Prostate gland (tissue), 2 donors: ENCODE data around the gene SLC25A48. TPM values are rescaled to one million over a fixed set of nuclear protein-coding genes. Genes with fewer than 3 reads are reported as not detected.
A peak's percentile ranks its signal among the peaks of the same experiment; 100 is the strongest.

Experiments used
- DNase-seq: peaks from one replicate; pipeline ENCODE4 v3.0.0-alpha.2; 2019; ENCODE audit warnings: low spot score
- H3K27ac ChIP-seq, 2 donors: fragments of 200-600 bp; sonication (generic); 2 replicates each; pipeline ENCODE4 v1.5.1; 2017 to 2019
- H3K27me3 ChIP-seq: fragments of 200-600 bp; sonication (generic); replicated peaks from 2 replicates; pipeline ENCODE4 v1.5.1; 2019; ENCODE audit not compliant: insufficient read depth
- H3K36me3 ChIP-seq, 2 donors: fragments of 200-600 bp; sonication (generic); 1 replicate in 1 of 2; 2 replicates in 1 of 2; pipeline versions ENCODE4 v1.5.1 to v1.8.1; 2017 to 2019
- H3K4me1 ChIP-seq: fragments of 200-600 bp; sonication (generic); replicated peaks from 2 replicates; pipeline ENCODE4 v1.5.1; 2019
- H3K4me3 ChIP-seq, 2 donors: fragments of 200-600 bp; sonication (generic); 2 replicates each; pipeline ENCODE4 v1.5.1; 2017 to 2019
- H3K9me3 ChIP-seq: fragments of 200-600 bp; sonication (generic); 2 replicates; pipeline ENCODE4 v1.5.1; 2017
- POLR2A ChIP-seq: fragments of 450-650 bp; IDR thresholded peaks from one replicate; pipeline ENCODE4 v1.6.1; 2016; ENCODE audit warnings: antibody characterized with exemption, mild to moderate bottlenecking
- POLR2AphosphoS5 ChIP-seq: sonication (generic); formaldehyde crosslinking; IDR thresholded peaks from one replicate; pipeline ENCODE4 v1.6.1; 2017; ENCODE audit warnings: antibody characterized with exemption
- WGBS: methylation state at CpG from one replicate; pipeline ENCODE4 v1.1.5; 2018; 5-methylcytosine and 5-hydroxymethylcytosine counted together
- intact Hi-C: fragments of 100-400 bp; cut with DNase I; formaldehyde crosslinking; loops from one replicate; pipeline ENCODE4 v1.14.2; 2022
- total RNA-seq, 2 donors: library from RNA; depleted of rRNA; stranded (reverse); fragments of >200 nt; gene quantifications; one replicate each; pipeline ENCODE4 v1.1.0, GENCODE V29; 2016
- TF ChIP-seq, protein P1 (sequence below), 4 experiments: fragments of 200-600 bp in 2 of 4; fragments of 450-650 bp in 2 of 4; sonication (generic) in 2 of 4; IDR thresholded peaks; 1 replicate in 3 of 4; 2 replicates in 1 of 4; pipeline ENCODE4 v1.5.1; 2016 to 2019; ENCODE audit warnings: antibody characterized with exemption in 4 of 4, mild to moderate bottlenecking in 2 of 4, moderate library complexity in 2 of 4

Gene SLC25A48, protein sequence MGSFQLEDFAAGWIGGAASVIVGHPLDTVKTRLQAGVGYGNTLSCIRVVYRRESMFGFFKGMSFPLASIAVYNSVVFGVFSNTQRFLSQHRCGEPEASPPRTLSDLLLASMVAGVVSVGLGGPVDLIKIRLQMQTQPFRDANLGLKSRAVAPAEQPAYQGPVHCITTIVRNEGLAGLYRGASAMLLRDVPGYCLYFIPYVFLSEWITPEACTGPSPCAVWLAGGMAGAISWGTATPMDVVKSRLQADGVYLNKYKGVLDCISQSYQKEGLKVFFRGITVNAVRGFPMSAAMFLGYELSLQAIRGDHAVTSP
- total RNA-seq, result under 1 TPM; 0.77 to 0.85 TPM

DNA sequence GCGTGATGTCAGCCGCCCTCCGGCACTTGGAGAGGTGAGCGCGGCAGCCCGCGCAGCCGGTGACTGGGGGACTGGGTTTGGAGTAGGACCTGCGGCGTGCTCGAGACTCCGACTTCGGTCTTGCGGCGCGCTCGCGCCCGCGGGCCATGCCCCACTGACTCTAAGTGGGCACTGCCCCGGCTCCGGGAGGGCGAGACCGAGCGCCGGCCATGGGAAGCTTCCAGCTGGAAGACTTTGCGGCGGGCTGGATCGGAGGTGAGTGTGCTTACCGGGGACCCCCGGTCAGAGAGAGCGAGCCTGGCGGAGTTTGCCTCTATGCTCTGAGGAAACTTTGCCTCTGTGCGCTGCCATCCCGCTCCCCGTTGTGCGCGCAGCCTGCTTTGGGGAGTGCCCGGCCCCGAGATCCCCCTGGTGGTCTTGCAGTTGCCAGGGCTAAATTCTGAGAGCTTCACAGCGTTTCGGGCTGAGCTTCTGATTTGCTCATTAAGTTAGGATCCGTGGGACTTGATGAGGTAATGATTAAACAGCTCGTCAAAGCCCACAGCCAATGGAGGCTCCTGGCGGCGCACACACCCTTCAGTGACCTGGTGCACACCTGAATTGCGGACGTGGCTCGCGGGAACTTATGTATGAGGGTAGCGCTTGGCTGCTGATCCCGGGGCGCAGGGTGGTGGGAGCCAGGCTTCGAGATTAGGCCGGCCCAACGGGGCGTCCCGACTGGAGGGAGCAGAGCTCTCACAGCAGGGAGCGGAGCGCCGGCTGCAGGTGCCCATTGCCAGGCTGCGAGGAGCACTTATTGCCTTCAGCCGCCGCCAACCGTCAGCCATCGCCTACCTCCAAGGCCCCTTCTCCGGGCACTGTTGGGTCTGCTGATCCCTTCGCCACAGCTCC, at the start of gene SLC25A48:
SLC25A48 (plus strand) TSS at position 25 of the 891 bp plus-strand sequence; CDS start at position 210, 185 bp downstream.
- peak; percentile 43 for DNase-seq
- Histone ChIP-seq H3K4me3 (peak within 1 kb of the TSS; percentile 33 to 38), H3K36me3 (no peaks in the 10 kb centered on the region), H3K4me1 (no peaks in the 10 kb centered on the region), H3K9me3 (no peaks in the 10 kb centered on the region), H3K27me3 (no peaks in the 10 kb centered on the region), H3K27ac (no peak within 1 kb of the TSS)
- WGBS, result 2% methylated on average over 65 of the region's 68 CpGs
- intact Hi-C loops, result no loop called here
- no peak for TF ChIP-seq POLR2AphosphoS5
- TF ChIP-seq, protein P1, sequence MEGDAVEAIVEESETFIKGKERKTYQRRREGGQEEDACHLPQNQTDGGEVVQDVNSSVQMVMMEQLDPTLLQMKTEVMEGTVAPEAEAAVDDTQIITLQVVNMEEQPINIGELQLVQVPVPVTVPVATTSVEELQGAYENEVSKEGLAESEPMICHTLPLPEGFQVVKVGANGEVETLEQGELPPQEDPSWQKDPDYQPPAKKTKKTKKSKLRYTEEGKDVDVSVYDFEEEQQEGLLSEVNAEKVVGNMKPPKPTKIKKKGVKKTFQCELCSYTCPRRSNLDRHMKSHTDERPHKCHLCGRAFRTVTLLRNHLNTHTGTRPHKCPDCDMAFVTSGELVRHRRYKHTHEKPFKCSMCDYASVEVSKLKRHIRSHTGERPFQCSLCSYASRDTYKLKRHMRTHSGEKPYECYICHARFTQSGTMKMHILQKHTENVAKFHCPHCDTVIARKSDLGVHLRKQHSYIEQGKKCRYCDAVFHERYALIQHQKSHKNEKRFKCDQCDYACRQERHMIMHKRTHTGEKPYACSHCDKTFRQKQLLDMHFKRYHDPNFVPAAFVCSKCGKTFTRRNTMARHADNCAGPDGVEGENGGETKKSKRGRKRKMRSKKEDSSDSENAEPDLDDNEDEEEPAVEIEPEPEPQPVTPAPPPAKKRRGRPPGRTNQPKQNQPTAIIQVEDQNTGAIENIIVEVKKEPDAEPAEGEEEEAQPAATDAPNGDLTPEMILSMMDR (IDR thresholded peaks at IDR 0.05), result peak in 1 of 4 experiments; percentile 35

DNA sequence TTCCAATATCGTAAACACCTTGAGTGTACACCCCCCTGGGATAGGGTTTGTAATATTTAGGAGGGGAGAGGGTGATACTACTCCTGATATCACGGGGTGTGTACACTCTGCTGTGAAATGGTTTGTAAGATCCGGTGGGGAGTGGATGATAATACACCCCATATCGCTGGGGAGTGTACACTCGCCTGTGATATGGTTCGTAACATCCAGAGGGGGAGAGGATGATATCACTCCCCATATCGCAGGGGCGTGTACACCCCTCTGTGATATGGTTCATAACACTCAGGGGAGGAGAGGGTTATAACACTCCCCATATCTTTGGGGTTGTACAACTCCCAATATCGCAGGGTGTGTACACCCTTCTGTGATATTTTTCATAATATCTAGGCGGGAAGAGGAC, 33.8 kb upstream of the SLC25A48 start:
- no peak overlapping the region for H3K4me3 ChIP-seq
- H3K4me1 ChIP-seq, result no peaks in the 10 kb centered on the region
- 78% methylated on average over 10 of the region's 10 CpGs for WGBS
- peaks cover 2% of the 10 kb centered on the region for H3K27me3 ChIP-seq
- no peaks in the 10 kb centered on the region for H3K36me3 ChIP-seq
- no peak for DNase-seq
- TF ChIP-seq POLR2AphosphoS5 (no peak), POLR2A (no peak)
- TF ChIP-seq, protein P1 (IDR thresholded peaks at IDR 0.05), result no peak
- intact Hi-C loops, result no loop called here
- no peaks in the 10 kb centered on the region for H3K9me3 ChIP-seq
- no peak overlapping the region for H3K27ac ChIP-seq

DNA sequence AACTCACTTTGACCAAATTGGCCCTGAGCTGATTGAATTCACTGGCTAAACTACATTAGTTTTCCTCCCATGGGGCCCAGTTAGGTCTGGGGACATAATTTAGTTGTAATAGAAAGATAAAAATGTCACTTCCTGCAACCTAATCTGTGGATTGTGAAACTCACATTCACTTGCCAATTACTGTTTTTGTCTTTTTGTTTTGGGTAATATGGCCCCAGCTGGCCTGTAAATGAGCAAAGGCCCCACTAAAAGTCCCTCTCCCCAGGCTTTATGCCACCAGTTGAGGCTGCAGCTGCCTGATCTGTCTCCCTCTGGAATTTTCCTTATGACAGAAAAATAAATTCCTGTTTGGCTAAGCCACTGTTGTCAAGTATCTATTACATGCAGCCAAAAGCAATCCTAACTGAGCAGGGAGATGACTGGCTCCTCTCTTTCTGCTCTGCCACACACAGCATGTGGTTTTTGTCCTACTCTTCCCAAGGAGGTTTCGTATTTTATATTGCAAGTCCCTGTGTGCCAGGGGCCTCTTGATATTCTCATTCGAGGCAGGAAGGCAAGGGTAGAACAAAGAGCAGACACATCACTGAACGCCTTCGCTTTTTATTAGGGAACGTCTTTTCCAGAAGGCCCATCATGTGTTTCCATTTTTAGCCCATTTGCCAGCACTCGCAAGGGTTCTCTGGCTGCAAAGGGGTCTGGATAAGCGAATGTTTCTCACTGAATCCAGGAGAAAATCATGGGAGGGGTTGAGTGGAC, 24.1 kb upstream of the SLC25A48 start:
- Histone ChIP-seq H3K4me1 (no peaks in the 10 kb centered on the region), H3K36me3 (no peaks in the 10 kb centered on the region), H3K9me3 (no peaks in the 10 kb centered on the region), H3K4me3 (no peak overlapping the region), H3K27ac (no peak overlapping the region), H3K27me3 (no peaks in the 10 kb centered on the region)
- 72% methylated on average over 7 of the region's 7 CpGs for WGBS
- intact Hi-C loops, result no loop called here
- TF ChIP-seq, protein P1 (IDR thresholded peaks at IDR 0.05), result no peak
- TF ChIP-seq POLR2AphosphoS5, result no peak
- no peak for DNase-seq

DNA sequence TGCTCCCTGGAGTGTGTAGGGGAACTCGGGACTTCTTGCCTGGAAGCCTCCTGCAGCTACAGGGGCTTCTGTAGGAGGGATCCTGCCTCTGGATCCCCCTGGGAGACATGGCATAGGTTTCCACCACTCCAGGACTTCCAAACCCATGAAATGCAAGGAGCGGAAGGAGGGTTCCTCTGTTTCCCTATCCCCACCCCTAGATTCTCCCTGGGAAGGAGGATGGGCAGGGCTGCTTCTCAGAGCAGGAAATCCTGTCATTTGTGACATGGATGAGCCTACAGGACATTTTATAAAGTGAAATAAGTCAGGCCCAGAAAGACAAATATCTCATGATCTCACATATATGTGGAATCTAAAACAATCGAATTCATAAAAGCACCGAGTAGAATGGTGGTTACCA, 23.5 kb upstream of the SLC25A48 start:
- Histone ChIP-seq H3K27me3 (no peaks in the 10 kb centered on the region), H3K27ac (no peak overlapping the region), H3K36me3 (no peaks in the 10 kb centered on the region), H3K4me3 (no peak overlapping the region), H3K4me1 (no peaks in the 10 kb centered on the region), H3K9me3 (no peaks in the 10 kb centered on the region)
- TF ChIP-seq POLR2AphosphoS5 (no peak), POLR2A (no peak)
- TF ChIP-seq, protein P1 (IDR thresholded peaks at IDR 0.05), result no peak
- no peak for DNase-seq
- intact Hi-C loops, result no loop called here
- 99% methylated on average over 4 of the region's 4 CpGs for WGBS
